Measurements from ENCODE around the gene TUBGCP6.

Gene TUBGCP6

GRCh38 chr22:50226063-50226874 lies 18.6 kb downstream of the TUBGCP6 start:
- DNase-seq = no peak

DNA sequence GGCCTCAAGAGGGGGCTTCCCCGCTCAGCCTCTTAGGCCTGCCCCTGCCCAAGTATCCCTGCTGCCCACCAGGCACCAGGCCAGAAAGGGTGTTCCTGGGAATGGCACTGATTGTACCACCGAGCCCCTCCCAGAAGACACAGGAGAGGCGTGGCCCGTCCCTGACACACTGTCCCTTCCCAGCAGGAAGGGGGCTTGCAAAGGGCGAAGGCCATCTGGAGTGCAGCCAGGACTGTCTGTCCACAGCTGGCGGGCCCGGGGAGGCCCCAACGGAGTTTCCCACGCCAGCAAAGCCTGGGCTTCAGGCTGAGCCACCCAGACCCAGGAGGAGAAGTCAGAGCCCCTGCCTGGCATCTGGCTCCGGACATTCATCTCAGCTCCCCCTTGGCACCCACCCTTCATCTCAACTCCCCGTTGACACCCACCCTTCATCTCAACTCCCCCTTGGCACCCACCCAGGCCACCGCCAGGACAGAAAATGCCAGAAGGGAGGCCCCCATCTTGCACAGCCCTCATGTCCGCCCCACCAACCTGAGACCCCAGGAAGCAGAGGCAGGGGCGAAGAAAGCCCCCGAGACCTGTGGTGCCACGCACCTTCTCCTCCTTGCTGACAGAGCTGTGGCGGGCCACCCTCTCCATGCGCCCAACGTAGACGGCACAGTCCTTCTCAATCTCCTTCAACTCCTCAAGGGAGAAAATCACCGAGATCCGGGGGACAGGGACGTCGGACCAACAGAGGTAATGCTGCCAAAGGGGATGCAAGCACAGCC lies 19.4 kb downstream of the TUBGCP6 start:
- no peak for DNase-seq

- DNase-seq = no peak
Observed at GRCh38 chr22:50224071-50224470, 20.8 kb downstream of the TUBGCP6 start.

- no peak for DNase-seq
Observed at GRCh38 chr22:50222508-50222907, 22.3 kb downstream of the TUBGCP6 start.

GRCh38 chr22:50221410-50222300 lies 23.2 kb downstream of the TUBGCP6 start:
- DNase-seq = no peak

DNA sequence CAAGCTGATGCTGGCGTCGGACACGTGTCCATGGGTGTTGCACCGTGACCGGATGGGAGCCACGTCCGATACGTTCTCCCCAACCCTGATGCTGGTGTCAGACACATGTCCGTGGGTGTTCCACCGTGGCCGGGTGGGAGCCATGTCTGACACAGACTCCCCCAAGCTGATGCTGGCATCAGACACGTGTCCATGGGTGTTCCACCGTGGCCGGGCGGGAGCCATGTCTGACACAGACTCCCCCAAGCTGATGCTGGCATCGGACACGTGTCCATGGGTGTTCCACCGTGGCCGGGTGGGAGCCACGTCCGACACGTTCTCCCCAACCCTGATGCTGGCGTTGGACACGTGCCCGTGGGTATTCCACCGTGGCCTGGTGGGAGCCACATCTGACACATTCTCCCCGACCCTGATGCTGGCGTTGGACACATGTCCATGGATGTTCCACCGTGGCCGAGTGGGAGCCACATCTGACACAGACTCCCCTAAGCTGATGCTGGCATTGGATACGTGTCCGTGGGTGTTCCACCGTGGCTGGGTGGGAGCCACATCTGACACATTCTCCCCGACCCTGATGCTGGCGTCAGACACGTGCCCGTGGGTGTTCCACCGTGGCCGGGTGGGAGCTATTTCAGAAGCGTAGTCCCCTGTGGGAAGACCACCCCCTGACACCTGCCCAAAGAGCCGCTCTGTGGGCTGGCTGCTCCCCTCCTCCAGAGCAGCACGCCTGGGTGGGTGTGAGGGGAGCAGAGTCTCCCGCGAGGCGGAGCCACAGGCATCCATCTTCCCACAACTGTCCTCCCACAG lies 24.0 kb downstream of the TUBGCP6 start:
- DNase-seq = no peak

DNA sequence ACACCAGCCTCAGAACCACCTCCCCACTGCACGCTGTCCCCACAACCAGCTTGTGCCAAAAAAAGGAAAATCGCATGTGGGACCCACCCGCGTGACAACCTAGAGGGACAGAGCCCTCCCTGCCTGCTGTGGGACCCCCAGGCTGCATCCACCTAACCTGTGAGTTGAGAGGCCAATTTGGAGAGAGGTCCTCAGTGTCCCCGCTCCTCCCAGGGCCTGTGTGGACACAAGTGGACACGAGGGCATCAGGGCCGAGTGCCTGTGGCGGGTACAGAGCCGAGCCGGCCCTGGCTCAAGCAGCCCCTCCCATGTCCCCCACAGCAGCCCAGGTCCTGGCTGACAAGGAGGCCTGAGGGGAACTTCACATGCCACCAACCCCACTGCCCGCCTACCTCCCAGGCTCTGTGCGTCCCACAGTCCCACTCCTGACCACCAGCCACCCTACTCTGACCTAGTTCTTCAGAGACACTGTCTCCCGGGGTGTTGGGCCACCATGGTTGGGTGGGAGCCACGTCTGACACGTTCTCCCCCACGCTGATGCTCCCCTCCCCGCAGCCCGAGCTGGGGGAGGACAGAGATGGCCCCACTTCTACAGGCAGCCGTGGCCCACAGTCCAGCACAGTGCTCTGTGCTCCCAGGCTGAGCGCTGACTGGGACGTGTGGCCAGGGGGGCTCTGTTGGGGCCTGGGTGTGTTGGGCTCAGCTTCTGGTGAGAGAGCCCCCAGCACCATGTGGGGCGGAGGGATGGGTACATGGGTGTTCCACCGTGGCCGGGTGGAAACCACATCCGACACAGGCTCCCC lies 24.8 kb downstream of the TUBGCP6 start:
- DNase-seq = no peak

DNA sequence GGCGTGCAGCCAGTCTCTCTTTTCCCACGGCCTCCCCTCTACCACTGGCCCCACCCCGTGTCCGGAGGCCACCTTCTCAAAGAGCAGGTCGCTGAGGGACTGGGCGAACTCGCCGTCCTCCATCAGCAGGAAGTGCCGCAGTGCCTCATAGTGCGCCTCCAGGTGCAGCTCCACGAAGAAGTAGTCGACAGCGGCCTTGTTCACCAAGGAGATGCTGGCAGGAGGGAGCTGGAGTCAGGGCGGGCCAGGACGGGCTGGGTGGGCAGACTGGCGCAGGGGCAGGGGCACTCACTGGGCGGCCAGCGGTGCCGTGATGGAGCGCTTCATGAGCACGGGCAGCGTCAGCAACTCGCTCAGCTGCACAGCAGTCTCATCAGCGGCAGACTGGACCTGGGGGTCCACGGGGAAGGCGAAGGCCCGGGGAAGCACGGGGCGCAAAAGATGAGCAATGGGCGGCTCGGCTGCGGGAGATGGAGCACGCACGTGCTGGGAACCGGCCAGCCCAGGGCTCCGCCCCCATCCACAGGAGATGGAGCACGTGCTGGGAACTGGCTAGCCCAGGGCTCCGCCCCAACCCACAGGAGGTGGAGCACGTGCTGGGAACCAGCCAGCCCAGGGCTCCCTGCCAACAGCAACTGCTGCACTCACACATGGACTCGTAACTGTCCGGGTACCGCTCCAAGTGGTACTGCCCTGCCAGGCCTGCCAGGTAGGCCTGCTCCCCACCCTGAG lies 25.7 kb downstream of the TUBGCP6 start:
- DNase-seq = no peak

GRCh38 chr22:50218153-50218995 lies 26.4 kb downstream of the TUBGCP6 start:
- no peak for DNase-seq

GRCh38 chr22:50217543-50218152 lies 27.2 kb downstream of the TUBGCP6 start:
- DNase-seq = no peak

DNA sequence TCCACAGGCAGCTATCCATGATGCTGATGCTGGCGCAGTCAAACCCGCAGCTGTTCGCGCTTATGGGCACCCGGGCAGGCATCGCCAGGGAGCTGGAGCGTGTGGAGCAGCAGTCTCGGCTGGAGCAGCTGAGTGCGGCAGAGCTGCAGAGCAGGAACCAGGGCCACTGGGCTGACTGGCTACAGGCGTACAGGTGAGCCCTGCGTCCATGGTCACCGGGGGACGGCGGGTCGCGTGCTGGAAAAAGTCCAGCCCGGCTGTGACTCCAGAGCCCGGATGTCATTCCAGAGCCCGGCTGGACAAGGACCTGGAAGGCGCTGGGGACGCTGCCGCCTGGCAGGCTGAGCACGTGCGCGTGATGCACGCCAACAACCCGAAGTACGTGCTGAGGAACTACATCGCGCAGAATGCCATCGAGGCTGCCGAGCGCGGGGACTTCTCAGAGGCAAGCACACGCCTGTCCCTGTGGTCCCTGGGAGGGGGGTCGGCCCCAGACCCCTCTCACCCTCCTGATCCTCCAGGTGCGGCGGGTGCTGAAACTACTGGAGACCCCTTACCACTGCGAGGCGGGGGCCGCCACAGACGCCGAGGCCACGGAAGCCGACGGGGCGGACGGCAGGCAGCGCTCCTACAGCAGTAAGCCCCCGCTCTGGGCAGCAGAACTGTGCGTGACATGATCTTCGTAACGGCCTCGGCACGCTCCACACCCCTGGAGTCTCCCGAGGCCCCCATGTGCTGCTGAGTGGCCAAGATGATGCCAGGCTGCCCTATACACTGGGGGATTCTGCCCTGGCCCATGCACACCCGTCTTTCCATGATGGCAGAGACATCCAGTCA lies 27.9 kb downstream of the TUBGCP6 start:
- DNase-seq = no peak

- no peak for DNase-seq
Observed at GRCh38 chr22:50216055-50216683, 28.7 kb downstream of the TUBGCP6 start.

DNA sequence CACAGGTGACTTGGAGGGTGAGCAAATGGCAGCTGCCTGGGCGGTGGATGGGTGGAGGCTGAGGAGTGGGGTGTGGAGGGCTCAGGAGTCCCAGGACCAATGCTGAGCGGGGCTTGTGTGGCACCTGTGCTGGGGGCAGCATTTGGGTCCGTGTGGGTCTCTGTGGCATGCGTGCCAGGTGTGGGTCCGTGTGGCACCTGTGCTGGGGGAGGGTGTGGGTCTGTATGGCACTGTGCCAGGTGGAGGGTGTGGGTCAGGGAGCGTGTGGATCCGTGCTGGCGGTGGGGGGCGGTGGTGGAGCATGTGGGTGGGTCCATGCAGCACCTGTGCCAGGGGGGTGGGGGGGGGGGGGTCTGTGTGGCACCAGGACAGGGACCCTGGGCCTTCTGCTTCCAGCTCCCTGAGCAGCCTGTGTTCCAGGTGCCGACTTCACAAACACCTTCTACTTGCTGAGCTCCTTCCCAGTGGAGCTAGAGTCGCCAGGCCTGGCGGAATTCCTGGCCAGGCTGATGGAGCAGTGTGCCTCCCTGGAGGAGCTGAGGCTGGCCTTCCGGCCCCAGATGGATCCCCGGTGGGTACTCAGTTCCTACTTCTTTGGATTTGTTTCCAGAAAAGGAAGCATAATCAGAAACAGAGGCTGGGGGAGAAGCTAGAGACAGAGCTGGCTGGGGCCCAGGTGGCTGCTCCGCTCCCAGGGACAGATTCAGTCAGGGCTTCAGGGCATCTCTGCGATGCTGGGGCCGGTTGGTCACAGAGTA lies 29.3 kb downstream of the TUBGCP6 start:
- no peak for DNase-seq

DNA sequence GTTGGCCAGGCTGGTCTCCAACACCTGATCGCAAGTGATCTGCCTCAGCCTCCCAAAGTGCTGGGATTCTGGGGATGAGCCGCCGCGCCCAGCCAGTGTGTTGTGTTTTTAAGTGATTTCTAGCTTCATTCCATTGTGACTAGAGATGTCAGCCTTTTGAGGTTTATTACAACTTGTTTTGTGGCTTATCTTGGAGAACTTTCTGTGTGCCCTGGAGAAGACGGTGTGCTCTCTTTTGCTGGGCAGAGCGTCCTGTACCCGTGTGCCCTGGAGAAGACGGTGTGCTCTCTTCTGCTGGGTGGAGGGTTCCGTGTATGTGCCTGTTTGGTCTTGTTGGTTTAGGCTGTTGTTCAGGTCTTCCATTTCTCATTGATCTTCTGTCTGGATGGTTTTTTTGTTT lies 31.6 kb downstream of the TUBGCP6 start:
- DNase-seq = no peak

DNA sequence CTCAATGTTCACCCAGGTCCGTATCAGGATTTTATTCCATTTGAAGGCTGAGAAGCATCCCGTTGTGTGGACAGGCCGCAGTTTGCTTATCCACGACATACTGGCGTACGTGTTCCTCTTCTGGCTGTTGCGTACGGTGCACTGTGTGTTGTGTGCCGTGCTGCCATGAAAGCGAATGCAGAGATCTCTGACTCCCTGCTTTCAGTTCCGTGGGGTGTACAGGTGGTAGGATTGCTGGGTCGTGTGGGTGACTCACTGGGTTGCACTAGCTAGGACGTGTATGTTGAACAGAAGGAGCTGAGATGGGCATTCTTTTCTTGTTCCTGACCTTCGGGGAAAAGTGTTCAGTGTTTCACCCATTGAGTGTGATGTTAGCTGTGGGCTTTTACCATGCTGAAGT lies 33.7 kb downstream of the TUBGCP6 start:
- no peak for DNase-seq

DNA sequence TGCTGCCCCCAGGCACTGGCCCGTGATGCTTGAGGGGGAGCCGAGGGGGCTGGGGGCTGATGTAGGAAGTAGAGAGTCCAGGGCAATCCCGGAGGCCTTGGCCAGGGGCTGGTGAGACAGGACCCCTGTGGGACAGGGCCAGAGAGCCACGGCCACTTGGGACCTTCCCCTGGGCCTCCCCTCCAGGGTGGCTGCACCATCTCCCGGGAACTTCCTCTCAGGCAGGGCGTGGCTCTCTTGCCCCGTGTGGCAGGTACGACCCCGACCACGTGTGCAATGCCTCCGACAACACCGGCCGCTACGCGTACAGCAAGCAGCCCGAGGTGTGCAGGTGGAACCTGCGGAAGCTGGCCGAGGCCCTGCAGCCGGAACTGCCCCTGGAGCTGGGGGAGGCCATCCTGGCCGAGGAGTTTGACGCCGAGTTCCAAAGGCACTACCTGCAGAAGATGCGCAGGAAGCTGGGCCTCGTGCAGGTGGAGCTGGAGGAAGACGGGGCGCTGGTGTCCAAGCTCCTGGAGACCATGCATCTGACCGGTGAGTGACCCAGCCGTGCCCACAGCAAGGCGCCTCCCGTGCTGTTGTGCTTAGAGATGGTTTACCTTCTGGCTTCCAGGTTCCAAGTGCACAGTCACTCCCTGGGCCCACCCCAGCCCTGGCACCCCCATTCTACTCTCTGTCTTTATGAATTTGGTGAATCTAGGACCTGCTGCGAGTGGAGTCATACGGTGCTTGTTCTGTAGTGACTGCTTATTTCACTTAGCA lies 34.3 kb downstream of the TUBGCP6 start:
- no peak for DNase-seq

All from stimulated activated CD4-positive, alpha-beta T cell treated with anti-CD3 and anti-CD28 coated beads, Interleukin-12 subunit alpha, Interleukin-12 subunit beta, amount 100 ng/mL, for 4 hours (primary cell).